GM19452 (cell line): ENCODE measurements around the gene PSME3IP1.
"Not testable (repeated sequence)": the region's sequence is repeated elsewhere in the genome, so short reads cannot be mapped to it uniquely, and the experiment has no call there.

ENCODE experiments used
- ATAC-seq: cut with Tn5 transposase; IDR thresholded peaks from one replicate; pipeline ENCODE4 v1.9.1; 2021; ENCODE audit not compliant: unreplicated experiment

PSME3IP1 gene

GRCh38 chr16:57185945-57186871 is at the start of gene PSME3IP1, which contains the start of gene RSPRY1:
Gene PSME3IP1 (minus strand): TSS chr16:57186039. CDS start chr16:57173854, 12,185 bp downstream.
Gene RSPRY1 (plus strand): TSS chr16:57186329. CDS start chr16:57204659, 18,330 bp downstream.
- ATAC-seq: peak; percentile 89

- no peak for ATAC-seq
Observed at GRCh38 chr16:57235128-57236021, 49.5 kb upstream of the PSME3IP1 start.

GRCh38 chr16:57234707-57235092 is 48.9 kb upstream of the PSME3IP1 start:
- no peak for ATAC-seq

- ATAC-seq: no peak
Observed at GRCh38 chr16:57233944-57234706, 48.3 kb upstream of the PSME3IP1 start.

GRCh38 chr16:57231821-57232350 is 46.0 kb upstream of the PSME3IP1 start:
- no peak for ATAC-seq

- ATAC-seq: no peak
Observed at GRCh38 chr16:57229079-57229478, 43.2 kb upstream of the PSME3IP1 start.

- ATAC-seq: no peak
Observed at GRCh38 chr16:57226701-57227621, 41.1 kb upstream of the PSME3IP1 start.

GRCh38 chr16:57225978-57226377 is 40.1 kb upstream of the PSME3IP1 start:
- ATAC-seq: no peak

- no peak for ATAC-seq
Observed at GRCh38 chr16:57224651-57225335, 39.0 kb upstream of the PSME3IP1 start.

GRCh38 chr16:57223057-57223456 is 37.2 kb upstream of the PSME3IP1 start:
- no peak for ATAC-seq

GRCh38 chr16:57216968-57217367 is 31.1 kb upstream of the PSME3IP1 start:
- ATAC-seq: no peak

- no peak for ATAC-seq
Observed at GRCh38 chr16:57213462-57213861, 27.6 kb upstream of the PSME3IP1 start.

- ATAC-seq: no peak
Observed at GRCh38 chr16:57209780-57210179, 23.9 kb upstream of the PSME3IP1 start.

GRCh38 chr16:57208926-57209325 is 23.1 kb upstream of the PSME3IP1 start:
- no peak for ATAC-seq

- ATAC-seq: no peak
Observed at GRCh38 chr16:57204675-57205074, 18.8 kb upstream of the PSME3IP1 start.

GRCh38 chr16:57203451-57203850 is 17.6 kb upstream of the PSME3IP1 start:
- no peak for ATAC-seq

GRCh38 chr16:57202095-57202886 is 16.5 kb upstream of the PSME3IP1 start:
- no peak for ATAC-seq

- not testable (repeated sequence) for ATAC-seq
Observed at GRCh38 chr16:57200926-57201325, 15.1 kb upstream of the PSME3IP1 start.
